SU-DHL-6 (cell line): ENCODE results near the gene LGALS8.

Experiments used
- EZH2phosphoT487 ChIP-seq: fragments of 200-600 bp; sonication (generic), shearing (Covaris generic); conservative IDR thresholded peaks from 2 replicates; pipeline ENCODE4 v1.6.1; 2018; ENCODE audit warnings: mild to moderate bottlenecking, antibody characterized with exemption, low read length, moderate library complexity, mixed read lengths
- TF ChIP-seq, protein P1 (sequence below): fragments of 200-600 bp; sonication (generic); IDR thresholded peaks from one replicate; pipeline ENCODE4 v1.5.1; 2017; ENCODE audit warnings: antibody characterized with exemption, mild to moderate bottlenecking, low read length, moderate library complexity; ENCODE audit not compliant: insufficient read depth, poor library complexity, severe bottlenecking

DNA sequence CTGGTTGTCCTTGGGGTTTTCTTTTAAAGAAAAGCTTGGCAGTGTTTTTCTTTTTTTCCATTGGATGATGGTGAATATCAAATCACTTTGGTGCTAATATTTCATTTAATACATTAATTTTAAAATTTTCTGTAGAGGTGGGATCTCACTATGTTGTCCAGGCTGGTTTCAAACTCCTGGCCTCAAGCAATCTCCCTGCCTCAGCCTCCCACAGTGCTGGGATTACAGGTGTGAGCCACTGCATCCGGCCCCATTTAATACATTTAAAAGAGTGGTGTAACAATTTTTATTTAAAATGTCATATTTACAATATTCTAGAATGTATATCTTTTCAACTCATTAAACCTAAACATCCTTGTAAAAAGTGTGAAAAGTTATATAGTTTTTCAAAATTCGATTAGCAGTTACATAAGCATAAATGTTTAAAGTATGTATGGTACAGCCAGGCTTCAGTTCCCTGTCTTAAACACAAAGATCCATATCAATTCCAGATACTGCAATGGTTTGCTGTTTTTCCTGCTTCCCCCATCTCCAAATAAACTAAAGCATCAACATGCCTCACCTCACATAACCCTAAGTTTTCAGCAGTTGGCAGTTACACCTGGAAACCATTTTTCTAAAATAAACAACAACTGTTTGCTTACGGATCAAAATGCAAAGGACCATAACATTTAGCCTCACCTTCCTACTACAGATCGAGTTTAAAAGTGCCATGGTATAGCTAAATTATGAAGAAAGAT, 8.9 kb upstream of the LGALS8 start:
- TF ChIP-seq, protein P1, sequence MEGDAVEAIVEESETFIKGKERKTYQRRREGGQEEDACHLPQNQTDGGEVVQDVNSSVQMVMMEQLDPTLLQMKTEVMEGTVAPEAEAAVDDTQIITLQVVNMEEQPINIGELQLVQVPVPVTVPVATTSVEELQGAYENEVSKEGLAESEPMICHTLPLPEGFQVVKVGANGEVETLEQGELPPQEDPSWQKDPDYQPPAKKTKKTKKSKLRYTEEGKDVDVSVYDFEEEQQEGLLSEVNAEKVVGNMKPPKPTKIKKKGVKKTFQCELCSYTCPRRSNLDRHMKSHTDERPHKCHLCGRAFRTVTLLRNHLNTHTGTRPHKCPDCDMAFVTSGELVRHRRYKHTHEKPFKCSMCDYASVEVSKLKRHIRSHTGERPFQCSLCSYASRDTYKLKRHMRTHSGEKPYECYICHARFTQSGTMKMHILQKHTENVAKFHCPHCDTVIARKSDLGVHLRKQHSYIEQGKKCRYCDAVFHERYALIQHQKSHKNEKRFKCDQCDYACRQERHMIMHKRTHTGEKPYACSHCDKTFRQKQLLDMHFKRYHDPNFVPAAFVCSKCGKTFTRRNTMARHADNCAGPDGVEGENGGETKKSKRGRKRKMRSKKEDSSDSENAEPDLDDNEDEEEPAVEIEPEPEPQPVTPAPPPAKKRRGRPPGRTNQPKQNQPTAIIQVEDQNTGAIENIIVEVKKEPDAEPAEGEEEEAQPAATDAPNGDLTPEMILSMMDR = no peak
- TF ChIP-seq EZH2phosphoT487 = no peak
